Psoas muscle (tissue), 8 donors: ENCODE data around the gene TMEM119. TPM values are rescaled to one million over a fixed set of nuclear protein-coding genes. Genes with fewer than 3 reads are reported as not detected.

Source experiments
- ATAC-seq, 4 donors: fragments of 200-7000 bp; cut with Tn5 transposase; one replicate each; pipeline ENCODE4 v1.9.1; 2020; ENCODE audit warnings: moderate library complexity in 3 of 4, mild to moderate bottlenecking in 2 of 4
- DNase-seq, 2 donors: peaks; one replicate each; pipeline ENCODE4 v3.0.0-alpha.2; 2020
- H3K27ac ChIP-seq: fragments of 200-600 bp; one replicate; pipeline ENCODE4 v1.8.0; 2022
- H3K27me3 ChIP-seq, 3 donors: fragments of 200-600 bp in 1 of 3; one replicate each; pipeline versions ENCODE4 v1.6.1 to v1.8.0; 2013 to 2022; ENCODE audit warnings: low read length in 2 of 3, mild to moderate bottlenecking in 2 of 3, moderate library complexity in 1 of 3; ENCODE audit not compliant: insufficient read depth in 3 of 3
- H3K36me3 ChIP-seq, 2 donors: fragments of 200-600 bp in 1 of 2; one replicate each; pipeline versions ENCODE4 v1.6.1 to v1.8.0; 2013 to 2022; ENCODE audit warnings: low read depth in 1 of 2, mild to moderate bottlenecking in 1 of 2, moderate library complexity in 1 of 2; ENCODE audit not compliant: insufficient read depth in 1 of 2
- H3K4me1 ChIP-seq: fragments of 200-600 bp; one replicate; pipeline ENCODE4 v1.8.0; 2022
- H3K4me3 ChIP-seq: fragments of 200-600 bp; one replicate; pipeline ENCODE4 v1.8.0; 2022; ENCODE audit warnings: mild to moderate bottlenecking
- H3K9me3 ChIP-seq: fragments of 200-600 bp; one replicate; pipeline ENCODE4 v1.8.0; 2022
- CTCF ChIP-seq: fragments of 200-600 bp; IDR thresholded peaks from one replicate; pipeline ENCODE4 v1.8.0; 2022; ENCODE audit warnings: antibody characterized with exemption
- WGBS, 3 donors: extraction: QIAGEN DNeasy Blood & Tissue Kit; methylation state at CpG; one replicate each; pipeline versions ENCODE4 v1.1.6 to v1.1.7; 2013; 5-methylcytosine and 5-hydroxymethylcytosine counted together
- intact Hi-C, 2 donors: fragments of 100-400 bp; cut with DNase I; formaldehyde crosslinking; loops; one replicate each; pipeline versions ENCODE4 v1.11.0 to v1.14.2; 2022
- polyA plus RNA-seq, 3 donors: library from polyadenylated mRNA; stranded (reverse); fragments of 200-250 nt; gene quantifications; one replicate each; pipeline ENCODE4 v1.2.3, GENCODE V29; 2013
- total RNA-seq, 4 donors: library from RNA; stranded (reverse); fragmentation: NEBNext Ultra II Directional in 2 of 4; extraction: Animal tissue kit (Norgen Biotek cat#: 25700) in 2 of 4; gene quantifications; one replicate each; pipeline versions ENCODE4 v1.2.1 to v1.2.4, GENCODE V29; 2021 to 2023
- donor health status: healthy with polysubstance abuse.
- donor health status: DM: no; HTN: no; CAD: no; lungs with moderate emphysema.
- donor health status: Bipolar disorder and iron deficiency.
- donor health status: healthy.
- donor health status: DM: yes; HTN: yes; CAD: no.
- donor health status: DM: no; HTN: no; CAD: no.
- donor health status: DM: no; HTN: no; CAD: no.
- donor health status: DM: yes; HTN: yes; CAD: no.

TMEM119 gene
- total and polyA plus RNA-seq, 7 donors = 0.25 to 2.6 (median 0.36) TPM

GRCh38 chr12:108600702-108601007 lies 2.8 kb upstream of the TMEM119 start:
- no peak for DNase-seq
- ATAC-seq = no peak
- Histone ChIP-seq H3K4me3 (no peak overlapping the region), H3K9me3 (no peaks in the 10 kb centered on the region), H3K36me3 (no peaks in the 10 kb centered on the region), H3K27me3 (no peaks in the 10 kb centered on the region), H3K4me1 (no peaks in the 10 kb centered on the region), H3K27ac (no peak overlapping the region)
- WGBS, 3 donors = 50 to 62% (median 57%) methylated on average over 4 of the region's 4 CpGs
- TF ChIP-seq CTCF = no peak
- intact Hi-C loops = no loop called here

- Histone ChIP-seq H3K4me1 (no peaks in the 10 kb centered on the region), H3K9me3 (no peaks in the 10 kb centered on the region), H3K36me3 (no peaks in the 10 kb centered on the region), H3K4me3 (no peak overlapping the region), H3K27ac (no peak overlapping the region), H3K27me3 (no peaks in the 10 kb centered on the region)
- ATAC-seq (no peak), DNase-seq (no peak)
- intact Hi-C loops = no loop called here
- TF ChIP-seq CTCF = no peak
- 85 to 91% (median 88%) methylated on average over 10 of the region's 10 CpGs for WGBS, 3 donors
These were observed 2.2 kb upstream of the TMEM119 start for GRCh38 chr12:108599948-108600701.

GRCh38 chr12:108599541-108599940 lies 1.7 kb upstream of the TMEM119 start:
- Histone ChIP-seq H3K4me1 (no peaks in the 10 kb centered on the region), H3K27me3 (no peaks in the 10 kb centered on the region), H3K36me3 (no peaks in the 10 kb centered on the region), H3K27ac (no peak overlapping the region), H3K4me3 (no peak overlapping the region), H3K9me3 (no peaks in the 10 kb centered on the region)
- ATAC-seq (no peak), DNase-seq (no peak)
- intact Hi-C loops = no loop called here
- WGBS, 3 donors = 75 to 82% (median 77%) methylated on average over 6 of the region's 6 CpGs
- TF ChIP-seq CTCF = no peak

- TF ChIP-seq CTCF = no peak
- Histone ChIP-seq H3K4me1 (no peaks in the 10 kb centered on the region), H3K27me3 (no peaks in the 10 kb centered on the region), H3K27ac (no peak overlapping the region), H3K36me3 (no peaks in the 10 kb centered on the region), H3K9me3 (no peaks in the 10 kb centered on the region), H3K4me3 (no peak overlapping the region)
- DNase-seq (no peak), ATAC-seq (no peak)
- intact Hi-C loops = no loop called here
- WGBS, 3 donors = 89 to 90% (median 90%) methylated on average over 11 of the region's 11 CpGs
These were observed 818 bp upstream of the TMEM119 start for GRCh38 chr12:108598553-108599250.
